Ectodermal cell (in vitro differentiated cells): Measurements from ENCODE around the gene CLDN7.

Experiments used
- H3K27ac ChIP-seq: 2 replicates; pipeline ENCODE4 v1.7.0; 2013; ENCODE audit warnings: mild to moderate bottlenecking, low read depth, low read length; ENCODE audit not compliant: insufficient read depth, poor library complexity, severe bottlenecking
- H3K27me3 ChIP-seq: 2 replicates; pipeline ENCODE4 v1.7.0; 2013; ENCODE audit warnings: mild to moderate bottlenecking, low read length; ENCODE audit not compliant: insufficient read depth, control insufficient read depth, poor library complexity, severe bottlenecking
- H3K36me3 ChIP-seq: one replicate; pipeline ENCODE4 v1.7.0; 2013; ENCODE audit warnings: low read length; ENCODE audit not compliant: control insufficient read depth, insufficient read depth
- H3K4me1 ChIP-seq: one replicate; pipeline ENCODE4 v1.7.0; 2013; ENCODE audit warnings: low read length; ENCODE audit not compliant: control insufficient read depth, insufficient read depth
- H3K4me3 ChIP-seq: 2 replicates; pipeline ENCODE4 v1.7.0; 2013; ENCODE audit warnings: low read depth, low read length, control low read depth; ENCODE audit not compliant: insufficient read depth
- H3K9me3 ChIP-seq: 2 replicates; pipeline ENCODE4 v1.7.0; 2013; ENCODE audit warnings: mild to moderate bottlenecking, low read length, moderate library complexity; ENCODE audit not compliant: control insufficient read depth
- WGBS, 2 experiments: methylation state at CpG; one replicate each; pipeline ENCODE4 v1.1.7; 2013; ENCODE audit warnings: missing lambda C conversion rate in 2 of 2; 5-methylcytosine and 5-hydroxymethylcytosine counted together

CLDN7 gene

GRCh38 chr17:7242717-7243452 is 19.4 kb downstream of the CLDN7 start:
- H3K36me3 ChIP-seq, result peaks cover 24% of the 10 kb centered on the region
- H3K9me3 ChIP-seq, result no peaks in the 10 kb centered on the region
- 2% methylated on average over 49 of the region's 49 CpGs for WGBS, 2 experiments
- H3K4me1 ChIP-seq, result peaks cover 5% of the 10 kb centered on the region
- peak overlapping the region; percentile 71 for H3K27ac ChIP-seq
- H3K4me3 ChIP-seq, result peak overlapping the region; percentile 69
- H3K27me3 ChIP-seq, result no peaks in the 10 kb centered on the region

GRCh38 chr17:7241783-7242716 is 20.2 kb downstream of the CLDN7 start, which contains the start of gene GABARAP:
Gene GABARAP, minus strand, starts transcription at chr17:7242449. Its CDS starts 119 bp downstream, at chr17:7242330.
- Histone ChIP-seq H3K27me3 (no peaks in the 10 kb centered on the region), H3K4me3 (peak within 1 kb of the TSS; percentile 69), H3K9me3 (no peaks in the 10 kb centered on the region), H3K27ac (peak within 1 kb of the TSS; percentile 80), H3K36me3 (peaks cover 24% of the 10 kb centered on the region), H3K4me1 (peaks cover 10% of the 10 kb centered on the region)
- WGBS, 2 experiments, result 0% methylated on average over 60 to 62 of the region's 62 CpGs

GRCh38 chr17:7241090-7241733 is 21.1 kb downstream of the CLDN7 start:
- Histone ChIP-seq H3K9me3 (no peaks in the 10 kb centered on the region), H3K36me3 (peaks cover 28% of the 10 kb centered on the region), H3K27me3 (no peaks in the 10 kb centered on the region), H3K4me3 (peak overlapping the region; percentile 69), H3K27ac (no peak overlapping the region), H3K4me1 (peaks cover 15% of the 10 kb centered on the region)
- 59 to 66% methylated on average over 9 of the region's 9 CpGs for WGBS, 2 experiments

DNA sequence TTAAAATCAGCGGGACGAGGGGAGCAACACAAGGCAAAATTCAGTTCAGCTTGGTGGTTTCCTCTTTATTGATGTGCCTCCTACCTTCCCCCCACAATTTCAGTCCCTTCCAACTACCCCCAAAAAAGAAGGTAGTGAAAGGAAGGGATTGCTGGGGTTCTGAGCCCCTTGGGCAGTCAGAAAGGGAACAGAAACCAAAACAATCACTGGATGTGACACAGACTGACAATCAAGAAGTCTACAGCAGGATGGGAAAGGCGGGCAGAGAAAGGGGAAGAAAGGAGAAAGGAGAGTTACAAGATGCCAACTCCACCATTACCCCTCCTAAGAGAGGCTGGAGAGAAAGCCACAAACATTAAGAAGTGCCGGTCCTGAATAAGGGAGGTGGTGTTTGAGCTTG is 21.9 kb downstream of the CLDN7 start:
- Histone ChIP-seq H3K27ac (no peak overlapping the region), H3K36me3 (peaks cover 28% of the 10 kb centered on the region), H3K27me3 (no peaks in the 10 kb centered on the region), H3K4me3 (peak overlapping the region; percentile 18), H3K4me1 (peaks cover 15% of the 10 kb centered on the region), H3K9me3 (no peaks in the 10 kb centered on the region)
- WGBS, 2 experiments, result 86 to 89% methylated on average over 3 to 4 of the region's 4 CpGs

GRCh38 chr17:7239091-7240027 is 22.9 kb downstream of the CLDN7 start, which contains the start of gene PHF23:
Gene PHF23, minus strand, starts transcription at chr17:7239457. Its CDS starts 178 bp downstream, at chr17:7239279.
- H3K9me3 ChIP-seq, result no peaks in the 10 kb centered on the region
- WGBS, 2 experiments, result 0 to 1% methylated on average over 72 of the region's 72 CpGs
- H3K27me3 ChIP-seq, result no peaks in the 10 kb centered on the region
- peaks cover 15% of the 10 kb centered on the region for H3K4me1 ChIP-seq
- peaks cover 23% of the 10 kb centered on the region for H3K36me3 ChIP-seq
- H3K27ac ChIP-seq, result peak within 1 kb of the TSS; percentile 52
- peak within 1 kb of the TSS; percentile 70 for H3K4me3 ChIP-seq

- Histone ChIP-seq H3K4me3 (peak overlapping the region; percentile 70), H3K27me3 (no peaks in the 10 kb centered on the region), H3K9me3 (no peaks in the 10 kb centered on the region), H3K4me1 (peaks cover 15% of the 10 kb centered on the region), H3K36me3 (peaks cover 22% of the 10 kb centered on the region), H3K27ac (peak overlapping the region; percentile 52)
- WGBS, 2 experiments, result 0% methylated on average over 27 to 32 of the region's 39 CpGs
These were observed 23.7 kb downstream of the CLDN7 start for GRCh38 chr17:7238420-7239090.

DNA sequence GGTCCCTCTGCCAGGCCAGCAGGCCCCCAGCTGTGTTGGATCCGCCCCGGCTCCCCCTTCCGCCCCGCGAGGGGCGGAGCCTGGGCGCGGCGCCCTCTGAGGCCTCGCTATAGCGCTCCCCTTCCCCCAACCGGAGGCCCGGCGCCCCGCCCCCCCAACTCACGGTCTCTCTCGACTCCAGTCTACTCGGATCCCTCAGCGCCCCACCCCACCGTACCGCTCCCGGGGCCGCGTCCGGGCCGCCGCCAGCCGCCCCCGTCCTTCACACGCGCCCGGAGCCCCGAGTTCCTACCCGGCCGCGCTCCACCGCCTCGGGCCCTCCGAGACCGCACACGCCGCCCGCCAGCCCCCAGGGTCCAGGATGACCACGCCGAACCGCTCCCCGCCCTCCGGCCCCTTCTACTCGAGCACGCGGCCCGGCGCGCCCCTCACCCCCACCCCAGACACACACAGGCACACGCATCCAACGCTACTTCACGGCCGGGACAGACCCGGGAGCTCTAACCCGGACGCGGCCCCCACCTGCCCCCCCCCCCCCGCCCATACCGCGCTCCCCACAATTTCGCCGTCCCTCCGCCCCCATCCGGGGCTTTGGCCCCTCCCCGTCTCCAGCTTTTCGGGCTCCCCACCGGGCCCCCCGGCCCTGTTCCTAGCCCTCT is 24.4 kb downstream of the CLDN7 start:
- WGBS, 2 experiments, result 0% methylated on average over 69 to 73 of the region's 73 CpGs
- peaks cover 22% of the 10 kb centered on the region for H3K36me3 ChIP-seq
- peak overlapping the region; percentile 70 for H3K4me3 ChIP-seq
- no peaks in the 10 kb centered on the region for H3K9me3 ChIP-seq
- H3K4me1 ChIP-seq, result peaks cover 15% of the 10 kb centered on the region
- H3K27ac ChIP-seq, result peak overlapping the region; percentile 85
- no peaks in the 10 kb centered on the region for H3K27me3 ChIP-seq

DNA sequence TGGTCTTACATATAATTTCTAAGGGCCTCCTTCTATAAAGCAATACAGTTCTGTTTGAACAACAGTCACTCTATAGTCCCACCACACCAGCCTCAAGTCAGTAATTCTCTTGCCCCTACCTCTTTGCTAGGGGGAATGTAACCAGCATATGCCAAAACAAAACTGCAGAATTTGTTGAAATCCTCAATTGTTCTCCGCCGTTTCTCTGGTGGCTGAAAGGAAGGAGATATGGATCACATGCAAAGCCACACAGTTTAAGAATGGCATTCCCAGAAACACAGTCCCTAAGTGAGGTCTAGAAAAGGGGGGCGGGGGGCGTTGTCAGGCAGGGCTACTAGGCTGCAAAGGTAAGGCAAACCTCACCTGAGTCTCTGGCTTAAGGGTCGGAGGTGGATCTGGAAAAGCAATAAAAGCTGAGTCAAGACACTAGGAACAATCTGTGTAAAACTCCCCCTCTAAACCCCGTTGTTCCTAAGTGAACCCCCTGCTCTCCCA is 25.0 kb downstream of the CLDN7 start:
- Histone ChIP-seq H3K27ac (peak overlapping the region; percentile 85), H3K27me3 (no peaks in the 10 kb centered on the region), H3K4me1 (peaks cover 17% of the 10 kb centered on the region), H3K4me3 (peak overlapping the region; percentile 70), H3K36me3 (peaks cover 22% of the 10 kb centered on the region), H3K9me3 (no peaks in the 10 kb centered on the region)
- 51 to 55% methylated on average over 6 of the region's 6 CpGs for WGBS, 2 experiments
